Ramos (cell line): ENCODE data around the gene FIGNL1.

Experiments
- in situ Hi-C: fragments of 300-500 bp; cut with MboI; formaldehyde crosslinking; loops from one replicate; pipeline ENCODE4 v1.14.3; 2022; ENCODE audit warnings: low sequenced_read_pairs; ENCODE audit not compliant: unreplicated experiment

The FIGNL1 gene, protein sequence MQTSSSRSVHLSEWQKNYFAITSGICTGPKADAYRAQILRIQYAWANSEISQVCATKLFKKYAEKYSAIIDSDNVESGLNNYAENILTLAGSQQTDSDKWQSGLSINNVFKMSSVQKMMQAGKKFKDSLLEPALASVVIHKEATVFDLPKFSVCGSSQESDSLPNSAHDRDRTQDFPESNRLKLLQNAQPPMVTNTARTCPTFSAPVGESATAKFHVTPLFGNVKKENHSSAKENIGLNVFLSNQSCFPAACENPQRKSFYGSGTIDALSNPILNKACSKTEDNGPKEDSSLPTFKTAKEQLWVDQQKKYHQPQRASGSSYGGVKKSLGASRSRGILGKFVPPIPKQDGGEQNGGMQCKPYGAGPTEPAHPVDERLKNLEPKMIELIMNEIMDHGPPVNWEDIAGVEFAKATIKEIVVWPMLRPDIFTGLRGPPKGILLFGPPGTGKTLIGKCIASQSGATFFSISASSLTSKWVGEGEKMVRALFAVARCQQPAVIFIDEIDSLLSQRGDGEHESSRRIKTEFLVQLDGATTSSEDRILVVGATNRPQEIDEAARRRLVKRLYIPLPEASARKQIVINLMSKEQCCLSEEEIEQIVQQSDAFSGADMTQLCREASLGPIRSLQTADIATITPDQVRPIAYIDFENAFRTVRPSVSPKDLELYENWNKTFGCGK

DNA sequence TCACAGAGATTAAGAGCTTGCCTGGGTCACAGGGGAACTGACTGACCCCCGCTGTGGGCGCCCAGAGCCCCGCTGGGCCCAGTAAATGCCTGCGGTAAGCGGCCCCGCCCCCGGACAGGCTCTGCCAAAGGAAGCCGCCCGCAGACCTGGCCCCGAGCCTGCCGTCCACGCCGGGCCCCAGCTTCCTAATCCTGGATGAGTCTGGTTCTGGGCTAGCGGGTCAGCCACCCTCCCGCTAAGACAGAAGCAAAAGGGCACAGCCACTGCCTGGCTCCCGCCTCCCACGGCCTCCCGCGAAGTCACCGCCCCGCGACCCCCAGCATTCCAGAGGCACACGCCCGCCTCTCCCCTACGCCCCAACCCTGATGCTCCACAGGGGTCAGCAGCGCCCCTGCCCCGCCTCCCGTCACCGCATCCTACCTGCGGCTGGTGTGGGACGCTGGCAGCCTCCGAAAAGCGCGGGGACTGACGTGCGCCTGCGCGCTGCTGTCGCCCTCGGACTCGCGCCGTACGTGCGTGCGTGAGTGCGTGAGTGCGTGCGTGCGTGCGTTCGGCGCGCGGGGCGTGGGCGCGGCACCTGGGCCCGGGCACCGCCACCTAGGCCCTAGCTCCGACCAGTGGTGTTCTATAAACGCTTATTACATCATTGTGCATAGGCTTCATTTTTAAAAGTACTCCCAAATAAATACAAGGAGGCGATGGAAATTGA is at the start of gene FIGNL1:
Gene FIGNL1, minus strand, starts transcription at position 470 of the 709 bp plus-strand sequence. CDS start 3,063 bp downstream, outside the sequence.
- in situ Hi-C loops: no loop called here

- in situ Hi-C loops: no loop called here
These were observed 48.9 kb upstream of the FIGNL1 start for GRCh38 chr7:50499092-50499491.

GRCh38 chr7:50497968-50498367 is 47.8 kb upstream of the FIGNL1 start:
- in situ Hi-C loops: no loop called here

DNA sequence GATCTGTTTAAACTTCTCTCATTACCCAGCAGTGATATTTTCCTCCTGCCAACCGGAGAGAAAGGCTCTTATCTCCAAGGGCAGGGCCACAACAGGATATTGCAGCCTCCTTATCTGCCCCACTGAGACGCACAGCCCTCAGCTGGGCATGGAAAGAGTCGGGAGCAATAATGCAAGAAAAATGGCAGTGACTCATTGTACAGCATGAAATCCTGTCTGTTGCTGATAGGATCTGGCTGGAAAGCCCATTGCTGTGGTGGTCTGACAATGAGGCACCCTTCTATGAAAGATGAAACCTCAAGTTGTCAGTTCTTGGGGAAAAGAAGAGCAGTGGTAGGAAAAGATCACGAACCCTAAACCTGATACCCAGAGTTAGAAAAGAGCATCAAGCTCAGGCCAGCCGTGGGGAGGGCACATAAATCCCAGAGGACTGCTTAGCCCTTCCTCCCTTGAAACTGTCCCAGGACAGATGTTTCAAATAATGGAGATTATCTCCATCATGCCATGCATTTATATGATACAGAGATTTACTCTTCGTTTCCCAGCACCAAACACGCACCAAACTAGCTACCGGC is 47.0 kb upstream of the FIGNL1 start:
- in situ Hi-C loops: no loop called here

DNA sequence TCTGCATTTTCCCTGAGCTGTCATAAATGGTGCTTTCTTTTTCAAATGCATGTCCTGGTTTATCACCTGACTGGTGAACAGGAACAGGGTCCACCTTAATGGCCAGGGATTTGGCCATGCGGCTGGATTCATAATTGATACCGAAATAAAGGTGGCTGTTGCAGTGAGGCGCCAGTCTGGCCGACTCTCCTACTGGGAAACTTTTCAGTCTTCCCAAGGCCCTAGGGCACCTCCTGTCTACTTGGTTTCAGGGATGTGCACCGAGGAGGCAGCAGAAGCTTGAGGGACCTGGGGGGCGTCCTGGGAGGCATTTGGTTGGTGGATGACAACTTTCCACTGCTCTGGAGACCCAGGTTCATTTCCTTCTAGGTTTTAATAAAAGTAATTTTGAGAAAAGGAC is 46.4 kb upstream of the FIGNL1 start:
- in situ Hi-C loops: no loop called here

- in situ Hi-C loops: no loop called here
These were observed 45.6 kb upstream of the FIGNL1 start for GRCh38 chr7:50495746-50496145.

DNA sequence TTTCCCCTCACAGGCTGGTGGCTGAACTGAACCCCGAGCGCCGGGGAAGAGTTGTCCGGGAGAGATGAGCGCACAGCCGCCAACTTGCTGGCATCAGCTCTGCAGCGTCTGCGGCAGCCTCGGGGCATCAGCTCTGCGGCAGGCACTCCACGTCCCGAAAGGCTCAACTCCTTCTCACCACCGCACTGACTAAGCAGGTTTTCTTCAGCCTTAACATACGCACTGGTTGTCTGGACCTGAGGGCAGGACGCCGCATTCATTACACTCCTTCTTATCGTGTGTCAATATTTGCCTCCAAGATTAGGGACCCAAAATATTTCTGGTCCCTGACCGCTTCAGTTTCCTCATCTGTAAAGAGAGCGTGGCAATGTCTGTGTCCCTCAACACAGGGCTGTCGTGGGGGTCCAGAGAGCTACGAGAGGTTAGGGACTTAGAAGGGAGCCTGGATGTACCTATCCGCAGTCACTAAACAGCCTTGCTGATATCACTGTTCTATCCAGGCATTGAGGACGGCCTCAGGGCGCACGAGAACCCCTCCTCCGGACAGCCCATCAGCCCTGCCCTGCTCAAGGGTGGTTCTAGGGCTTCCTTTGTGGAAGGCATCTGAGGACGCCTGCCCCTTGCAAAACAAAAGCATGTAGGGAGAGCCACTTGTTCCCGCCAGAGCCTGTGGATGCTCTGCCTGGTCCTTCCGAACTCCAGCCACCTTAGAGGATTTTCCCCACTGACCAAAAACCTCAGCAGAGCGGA is 42.8 kb upstream of the FIGNL1 start:
- in situ Hi-C loops: no loop called here

GRCh38 chr7:50491943-50492342 is 41.8 kb upstream of the FIGNL1 start:
- in situ Hi-C loops: no loop called here

DNA sequence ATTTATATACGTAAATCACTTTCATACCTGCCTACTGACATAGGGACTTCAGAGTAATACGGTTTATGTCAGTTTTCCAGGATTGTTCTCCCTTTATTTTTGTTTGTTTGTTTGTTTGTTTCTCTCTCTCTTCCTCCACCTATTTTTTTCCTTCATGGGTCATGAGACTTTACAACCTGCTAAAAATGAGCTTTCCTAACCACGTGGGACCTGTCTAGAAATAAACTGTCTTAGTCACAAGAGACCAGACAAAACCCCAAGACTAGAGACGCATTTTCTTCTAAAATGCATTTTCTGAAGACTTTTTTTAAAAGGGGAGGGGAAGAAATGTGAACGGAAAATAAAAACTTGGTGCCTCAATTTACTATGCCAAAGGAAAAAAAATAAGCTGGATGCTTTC is 41.1 kb upstream of the FIGNL1 start:
- in situ Hi-C loops: no loop called here

GRCh38 chr7:50488379-50488778 is 38.2 kb upstream of the FIGNL1 start:
- in situ Hi-C loops: no loop called here

- in situ Hi-C loops: no loop called here
These were observed 36.4 kb upstream of the FIGNL1 start for GRCh38 chr7:50486512-50486911.

GRCh38 chr7:50481867-50482266 is 31.7 kb upstream of the FIGNL1 start:
- in situ Hi-C loops: no loop called here

- in situ Hi-C loops: no loop called here
These were observed 30.6 kb upstream of the FIGNL1 start for GRCh38 chr7:50480797-50481196.

- in situ Hi-C loops: no loop called here
These were observed 29.8 kb upstream of the FIGNL1 start for GRCh38 chr7:50479743-50480517.

- in situ Hi-C loops: no loop called here
These were observed 27.5 kb upstream of the FIGNL1 start for GRCh38 chr7:50477640-50478039.

DNA sequence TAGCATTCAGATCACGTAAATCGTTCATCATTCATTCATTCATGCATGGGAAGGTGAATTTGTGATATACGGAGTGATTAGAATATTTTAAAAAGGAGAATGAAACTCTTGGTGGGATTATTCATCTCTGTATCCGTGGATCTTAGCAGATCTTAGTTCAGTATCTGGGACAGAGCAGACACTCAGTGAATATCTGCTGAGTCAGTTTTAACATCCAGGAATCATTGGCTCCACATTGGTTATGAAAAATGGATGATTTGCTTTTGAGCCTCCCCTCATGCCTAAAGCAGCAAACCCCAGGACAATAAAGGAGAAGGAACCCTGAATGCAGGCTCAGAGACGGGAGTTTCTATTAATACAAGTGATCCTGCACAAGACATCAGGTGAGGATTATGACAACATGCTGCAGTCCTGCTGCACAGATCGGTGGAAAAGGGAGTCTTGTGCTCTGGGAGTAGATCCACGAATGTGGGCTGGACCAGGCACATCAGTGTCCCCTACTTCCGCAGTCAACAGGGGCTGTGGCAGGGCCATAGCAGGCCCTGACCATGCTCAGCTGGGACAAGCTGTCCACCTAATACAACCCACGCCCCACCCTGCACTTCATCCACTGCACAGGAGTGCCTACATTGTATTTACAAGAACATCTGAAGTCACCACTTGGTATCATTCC is 26.9 kb upstream of the FIGNL1 start:
- in situ Hi-C loops: no loop called here

GRCh38 chr7:50475340-50475739 is 25.2 kb upstream of the FIGNL1 start:
- in situ Hi-C loops: no loop called here

- in situ Hi-C loops: no loop called here
These were observed 24.4 kb upstream of the FIGNL1 start for GRCh38 chr7:50474382-50475160.
